GM18526 (cell line): ENCODE data around the gene PDE9A.

Experiments
- POLR2A ChIP-seq: IDR thresholded peaks from 3 replicates; pipeline ENCODE4 v1.6.1; 2011; ENCODE audit not compliant: insufficient read length; ENCODE audit errors: extremely low read depth

The PDE9A gene

GRCh38 chr21:42760951-42761751, 107.7 kb downstream of the PDE9A start:
- no peak for TF ChIP-seq POLR2A

- no peak for TF ChIP-seq POLR2A
These were observed 108.4 kb downstream of the PDE9A start for GRCh38 chr21:42761776-42762335.

GRCh38 chr21:42763581-42764442, 110.4 kb downstream of the PDE9A start:
- TF ChIP-seq POLR2A = no peak

GRCh38 chr21:42764443-42764760, 111.0 kb downstream of the PDE9A start:
- no peak for TF ChIP-seq POLR2A

- TF ChIP-seq POLR2A = no peak
These were observed 111.5 kb downstream of the PDE9A start for GRCh38 chr21:42764883-42765282.

GRCh38 chr21:42765656-42766055, 112.2 kb downstream of the PDE9A start:
- no peak for TF ChIP-seq POLR2A

- no peak for TF ChIP-seq POLR2A
These were observed 113.5 kb downstream of the PDE9A start for GRCh38 chr21:42766739-42767560.

- no peak for TF ChIP-seq POLR2A
These were observed 114.1 kb downstream of the PDE9A start for GRCh38 chr21:42767561-42767835.

- TF ChIP-seq POLR2A = no peak
These were observed 115.1 kb downstream of the PDE9A start for GRCh38 chr21:42768324-42769121.

GRCh38 chr21:42769183-42769819, 115.9 kb downstream of the PDE9A start:
- no peak for TF ChIP-seq POLR2A

- TF ChIP-seq POLR2A = no peak
These were observed 116.6 kb downstream of the PDE9A start for GRCh38 chr21:42769820-42770716.

- no peak for TF ChIP-seq POLR2A
These were observed 117.5 kb downstream of the PDE9A start for GRCh38 chr21:42770717-42771502.

GRCh38 chr21:42771503-42771805, 118.0 kb downstream of the PDE9A start:
- no peak for TF ChIP-seq POLR2A
